H1 (cell line): ENCODE data around the gene LAMC1. TPM values are rescaled to one million over a fixed set of nuclear protein-coding genes. Genes with fewer than 3 reads are reported as not detected.

Source experiments
- CTCF ChIA-PET: fragments of 300-600 bp; sonication (Branson Sonifier 250); formaldehyde crosslinking; loops from one replicate; lab custom pipeline; 2021; ENCODE audit not compliant: partially characterized antibody; lab: Charles Lee
- POLR2A ChIA-PET: fragments of 300-600 bp; sonication (Branson Sonifier 250); formaldehyde crosslinking; loops from one replicate; lab custom pipeline; 2021; ENCODE audit warnings: inconsistent platforms; ENCODE audit not compliant: partially characterized antibody; lab: Charles Lee
- DNase-seq, 2 experiments: peaks; one replicate each; pipeline versions ENCODE4 v3.0.0 to v3.0.0-alpha.2; 2010 to 2022; ENCODE audit warnings: low spot score in 2 of 2, low read depth in 1 of 2, mixed read lengths in 1 of 2
- FAIRE-seq: peaks from 2 replicates; lab custom pipeline; 2011; peaks lifted over from hg19 to GRCh38; lab: Jason Lieb, UNC
- H2AFZ ChIP-seq: 2 replicates; pipeline ENCODE4 v1.8.1; 2012; ENCODE audit warnings: low read length, inconsistent platforms
- H2AK5ac ChIP-seq: 2 replicates; pipeline ENCODE4 v1.6.1; 2013; ENCODE audit warnings: low read depth, low read length
- H2BK120ac ChIP-seq: replicated peaks from 2 replicates; pipeline ENCODE3; 2013; ENCODE audit warnings: low read depth, low read length, inconsistent platforms
- H2BK12ac ChIP-seq: 2 replicates; pipeline ENCODE4 v1.6.1; 2013; ENCODE audit warnings: low read depth, low read length
- H2BK15ac ChIP-seq: 2 replicates; pipeline ENCODE4 v1.6.1; 2013; ENCODE audit warnings: low read length
- H2BK20ac ChIP-seq: 2 replicates; pipeline ENCODE4 v1.6.1; 2013; ENCODE audit warnings: low read length
- H2BK5ac ChIP-seq: 2 replicates; pipeline ENCODE4 v1.6.1; 2013; ENCODE audit warnings: low read depth, low read length
- H3K14ac ChIP-seq: 2 replicates; pipeline ENCODE4 v1.6.1; 2013; ENCODE audit warnings: inconsistent platforms; ENCODE audit not compliant: insufficient read length
- H3K18ac ChIP-seq: 2 replicates; pipeline ENCODE4 v1.6.1; 2013; ENCODE audit warnings: low read length; ENCODE audit errors: extremely low read depth
- H3K23ac ChIP-seq: 2 replicates; pipeline ENCODE4 v1.6.1; 2013; ENCODE audit warnings: inconsistent platforms; ENCODE audit not compliant: insufficient read length
- H3K23me2 ChIP-seq: 2 replicates; pipeline ENCODE4 v1.6.1; 2013; ENCODE audit warnings: low read depth, low read length
- H3K27ac ChIP-seq: 2 replicates; pipeline ENCODE4 v1.6.1; 2011; ENCODE audit warnings: low read depth, low read length, inconsistent platforms
- H3K27me3 ChIP-seq, 4 experiments: replicated peaks in 1 of 4; 1 replicate in 1 of 4; 2 replicates in 3 of 4; pipeline versions ENCODE4 v1.6.1 to v1.8.1; 2011 to 2013; ENCODE audit warnings: low read length in 3 of 4, mild to moderate bottlenecking in 3 of 4, inconsistent platforms in 2 of 4, mixed read lengths in 2 of 4, moderate library complexity in 1 of 4; ENCODE audit not compliant: control insufficient read depth in 3 of 4, insufficient read depth in 3 of 4; ENCODE audit errors: extremely low read depth in 1 of 4
- H3K36me3 ChIP-seq, 4 experiments: 2 replicates each; pipeline versions ENCODE4 v1.6.1 to v1.8.1; 2011 to 2013; ENCODE audit warnings: mild to moderate bottlenecking in 4 of 4, low read length in 3 of 4, moderate library complexity in 2 of 4, control low read depth in 1 of 4, inconsistent platforms in 1 of 4; ENCODE audit not compliant: insufficient read depth in 4 of 4, control insufficient read depth in 2 of 4
- H3K4ac ChIP-seq: replicated peaks from 2 replicates; pipeline ENCODE3; 2013; ENCODE audit warnings: low read length, low read depth, mixed read lengths, inconsistent platforms; ENCODE audit not compliant: insufficient read length
- H3K4me1 ChIP-seq, 4 experiments: replicated peaks in 1 of 4; 1 replicate in 1 of 4; 2 replicates in 3 of 4; pipeline versions ENCODE4 v1.6.1 to v1.8.1; 2011 to 2013; ENCODE audit warnings: low read length in 3 of 4, inconsistent platforms in 2 of 4, mixed read lengths in 1 of 4; ENCODE audit not compliant: insufficient read depth in 4 of 4, control insufficient read depth in 3 of 4
- H3K4me2 ChIP-seq, 2 experiments: 2 replicates each; pipeline versions ENCODE4 v1.6.1 to v1.8.1; 2011 to 2013; ENCODE audit warnings: low read depth in 2 of 2, low read length in 2 of 2, control low read depth in 1 of 2, inconsistent platforms in 1 of 2, mild to moderate bottlenecking in 1 of 2; ENCODE audit not compliant: insufficient read depth in 1 of 2
- H3K4me3 ChIP-seq, 4 experiments: fragments of 200-600, 300-600 bp in 1 of 4; sonication (generic), shearing (Covaris generic), sonication (Bioruptor Twin) in 1 of 4; 2 replicates each; pipeline versions ENCODE4 v1.5.1 to v1.8.1; 2011 to 2016; ENCODE audit warnings: low read length in 4 of 4, low read depth in 3 of 4, control low read depth in 2 of 4, inconsistent platforms in 2 of 4, mild to moderate bottlenecking in 2 of 4, mixed read lengths in 1 of 4, moderate library complexity in 1 of 4; ENCODE audit not compliant: insufficient read depth in 2 of 4; ENCODE audit errors: extremely low read depth in 1 of 4
- H3K56ac ChIP-seq: replicated peaks from 2 replicates; pipeline ENCODE3; 2013; ENCODE audit warnings: low read depth, mild to moderate bottlenecking, mixed read lengths, low read length, inconsistent platforms; ENCODE audit not compliant: insufficient read length
- H3K79me1 ChIP-seq: 2 replicates; pipeline ENCODE4 v1.6.1; 2013; ENCODE audit warnings: low read depth, low read length, control low read depth
- H3K79me2 ChIP-seq, 2 experiments: 2 replicates each; pipeline versions ENCODE4 v1.6.1 to v1.8.1; 2012 to 2013; ENCODE audit warnings: low read length in 2 of 2, mild to moderate bottlenecking in 2 of 2, inconsistent platforms in 1 of 2; ENCODE audit not compliant: insufficient read depth in 2 of 2, control insufficient read depth in 1 of 2
- H3K9ac ChIP-seq, 4 experiments: replicated peaks in 1 of 4; 1 replicate in 1 of 4; 2 replicates in 3 of 4; pipeline versions ENCODE4 v1.6.1 to v1.8.1; 2011 to 2013; ENCODE audit warnings: low read depth in 3 of 4, low read length in 3 of 4, control low read depth in 2 of 4, mild to moderate bottlenecking in 2 of 4, moderate library complexity in 2 of 4, inconsistent platforms in 1 of 4; ENCODE audit errors: extremely low read depth in 1 of 4
- H3K9me3 ChIP-seq, 2 experiments: 2 replicates each; pipeline versions ENCODE4 v1.6.1 to v1.8.1; 2012 to 2013; ENCODE audit warnings: mild to moderate bottlenecking in 2 of 2, moderate library complexity in 2 of 2, control low read depth in 1 of 2, inconsistent platforms in 1 of 2, low read depth in 1 of 2, low read length in 1 of 2, mixed read lengths in 1 of 2; ENCODE audit not compliant: insufficient read depth in 2 of 2
- H4K20me1 ChIP-seq, 2 experiments: replicated peaks in 1 of 2; 2 replicates each; pipeline versions ENCODE3 to v1.8.1; 2011 to 2013; ENCODE audit warnings: inconsistent platforms in 2 of 2, low read length in 2 of 2, mild to moderate bottlenecking in 1 of 2; ENCODE audit not compliant: insufficient read depth in 2 of 2, control insufficient read depth in 1 of 2
- H4K5ac ChIP-seq: 2 replicates; pipeline ENCODE4 v1.6.1; 2013; ENCODE audit warnings: low read length, low read depth, mixed read lengths, inconsistent platforms; ENCODE audit not compliant: insufficient read length
- H4K8ac ChIP-seq: 2 replicates; pipeline ENCODE4 v1.8.0; 2013; ENCODE audit warnings: mild to moderate bottlenecking, moderate library complexity, low read length, inconsistent platforms; ENCODE audit not compliant: insufficient read depth; ENCODE audit errors: extremely low read depth
- H4K91ac ChIP-seq: replicated peaks from 2 replicates; pipeline ENCODE3; 2013; ENCODE audit warnings: low read length, mixed read lengths, inconsistent platforms; ENCODE audit not compliant: insufficient read length
- GABPA ChIP-seq: IDR thresholded peaks from 2 replicates; pipeline ENCODE4 v1.6.1; 2011; ENCODE audit warnings: mild to moderate bottlenecking, low read length, moderate library complexity, borderline replicate concordance; ENCODE audit not compliant: insufficient read depth
- WGBS, 2 experiments: shearing (Covaris generic) in 1 of 2; methylation state at CpG; one replicate each; pipeline versions ENCODE4 v1.1.6 to v1.1.7; 2013 to 2015; ENCODE audit warnings: low lambda C conversion rate in 2 of 2, mixed read lengths in 2 of 2, inconsistent platforms in 1 of 2, low coverage in 1 of 2, missing lambda C conversion rate in 1 of 2; ENCODE audit not compliant: insufficient replicate concordance in 2 of 2, insufficient coverage in 1 of 2, insufficient read length in 1 of 2; ENCODE audit errors: extremely low coverage in 1 of 2, missing lambda C conversion rate in 1 of 2; 5-methylcytosine and 5-hydroxymethylcytosine counted together
- polyA plus RNA-seq, 7 experiments: library from polyadenylated mRNA; depleted of rRNA in 3 of 7; stranded (reverse) in 5 of 7; unstranded in 2 of 7; fragments of >200 nt in 5 of 7; fragments of 200-250 nt in 2 of 7; gene quantifications; 1 replicate in 5 of 7; 2 replicates in 1 of 7; 4 replicates in 1 of 7; pipeline versions ENCODE4 v1.2.1 to v1.2.3, GENCODE V29; 2011 to 2013; ENCODE audit warnings: missing spikeins in 2 of 7, mixed read lengths in 2 of 7
- total RNA-seq: library from RNA; stranded (reverse); fragmentation: NEBNext Ultra II Directional; extraction: Animal tissue kit (Norgen Biotek cat#: 25700); gene quantifications from 2 replicates; pipeline ENCODE4 v1.2.1, GENCODE V29; 2021

The LAMC1 gene
- total and polyA plus RNA-seq, 2 of the 8 experiments (the other 6 are each of a cell fraction or from before 2014, with no cell fraction given), result 47.6 to 90.3 TPM

- H2BK5ac ChIP-seq, result no peak overlapping the region
- no peak overlapping the region for H3K4ac ChIP-seq
- H3K4me1 ChIP-seq, result no peaks in the 10 kb centered on the region
- no peak overlapping the region for H3K14ac ChIP-seq
- no peak overlapping the region for H2BK120ac ChIP-seq
- POLR2A ChIA-PET, result no interaction called here
- H2BK12ac ChIP-seq, result no peak overlapping the region
- H3K18ac ChIP-seq, result no peak overlapping the region
- no peak overlapping the region for H3K4me3 ChIP-seq
- no peaks in the 10 kb centered on the region for H4K20me1 ChIP-seq
- CTCF ChIA-PET, result interaction anchor here (0.7 to 1.0 kb wide), 2 partner anchors 16 to 91 kb away, joined by 3 read pairs; no protein-coding TSS in a partner anchor
- 89% methylated on average over 7 of the region's 7 CpGs; no CpG with 5 or more reads in 1 of the 2 experiments for WGBS, 2 experiments
- H3K56ac ChIP-seq, result no peak overlapping the region
- no peak overlapping the region for H4K8ac ChIP-seq
- H3K4me2 ChIP-seq, result no peak overlapping the region
- no peak overlapping the region for H4K5ac ChIP-seq
- no peaks in the 10 kb centered on the region for H3K79me1 ChIP-seq
- no peak overlapping the region for H2AFZ ChIP-seq
- no peak overlapping the region for H4K91ac ChIP-seq
- no peak overlapping the region for H2BK15ac ChIP-seq
- peaks cover 0 to 11% (median 6%) of the 10 kb centered on the region in 4 experiments; a peak in 5 of 8 replicates for H3K36me3 ChIP-seq
- no peaks in the 10 kb centered on the region for H3K9me3 ChIP-seq
- H3K27ac ChIP-seq, result no peak overlapping the region
- no peak overlapping the region for H3K9ac ChIP-seq
- no peaks in the 10 kb centered on the region for H3K23me2 ChIP-seq
- no peaks in the 10 kb centered on the region for H3K79me2 ChIP-seq
- no peak overlapping the region for H2AK5ac ChIP-seq
- no peak overlapping the region for H2BK20ac ChIP-seq
- H3K27me3 ChIP-seq, result no peaks in the 10 kb centered on the region
- no peak for DNase-seq
- no peak overlapping the region for H3K23ac ChIP-seq
- FAIRE-seq, result no peak
- no peak for TF ChIP-seq GABPA
Measured at GRCh38 chr1:183143576-183144315, 120.5 kb downstream of the LAMC1 start.
